ENCODE data around the gene C2orf49.

Gene C2orf49

GRCh38 chr2:105337122-105338019 lies at the start of gene C2orf49:
C2orf49 (plus strand) TSS chr2:105337540; CDS start chr2:105337588, 48 bp downstream.
- DNase-seq = peak; percentile 95

GRCh38 chr2:105287692-105288091 lies 49.6 kb upstream of the C2orf49 start:
- peak; percentile 65 for DNase-seq

GRCh38 chr2:105288133-105288532 lies 49.2 kb upstream of the C2orf49 start:
- DNase-seq = no peak

- no peak for DNase-seq
Observed at GRCh38 chr2:105290981-105291660, 46.2 kb upstream of the C2orf49 start.

GRCh38 chr2:105291981-105292380 lies 45.4 kb upstream of the C2orf49 start:
- no peak for DNase-seq

- no peak for DNase-seq
Observed at GRCh38 chr2:105294046-105294445, 43.3 kb upstream of the C2orf49 start.

GRCh38 chr2:105294844-105295481 lies 42.4 kb upstream of the C2orf49 start:
- peak; percentile 90 for DNase-seq

- no peak for DNase-seq
Observed at GRCh38 chr2:105296017-105296611, 41.2 kb upstream of the C2orf49 start.

- DNase-seq = no peak
Observed at GRCh38 chr2:105297216-105297615, 40.1 kb upstream of the C2orf49 start.

- DNase-seq = no peak
Observed at GRCh38 chr2:105298017-105298416, 39.3 kb upstream of the C2orf49 start.

- DNase-seq = peak; percentile 75
Observed at GRCh38 chr2:105299290-105299689, 38.0 kb upstream of the C2orf49 start.

- no peak for DNase-seq
Observed at GRCh38 chr2:105301646-105302045, 35.7 kb upstream of the C2orf49 start.

GRCh38 chr2:105307146-105307545 lies 30.2 kb upstream of the C2orf49 start:
- no peak for DNase-seq

- no peak for DNase-seq
Observed at GRCh38 chr2:105307550-105307949, 29.8 kb upstream of the C2orf49 start.

- no peak for DNase-seq
Observed at GRCh38 chr2:105307962-105308361, 29.4 kb upstream of the C2orf49 start.

- DNase-seq = no peak
Observed at GRCh38 chr2:105308382-105309146, 28.8 kb upstream of the C2orf49 start.

- no peak for DNase-seq
Observed at GRCh38 chr2:105309147-105309545, 28.2 kb upstream of the C2orf49 start.

- no peak for DNase-seq
Observed at GRCh38 chr2:105313877-105314276, 23.5 kb upstream of the C2orf49 start.

- no peak for DNase-seq
Observed at GRCh38 chr2:105315314-105315713, 22.0 kb upstream of the C2orf49 start.

- no peak for DNase-seq
Observed at GRCh38 chr2:105317937-105318336, 19.4 kb upstream of the C2orf49 start.

- no peak for DNase-seq
Observed at GRCh38 chr2:105320651-105321215, 16.6 kb upstream of the C2orf49 start.

Data from islet precursor cell (in vitro differentiated cells).